Endodermal cell (in vitro differentiated cells): ENCODE measurements around the gene DOCK7. TPM values are rescaled to one million over a fixed set of nuclear protein-coding genes. Genes with fewer than 3 reads are reported as not detected.

ENCODE experiments used
- DNase-seq: peaks from one replicate; pipeline ENCODE4 v3.0.0-alpha.2; 2017
- H3K27ac ChIP-seq: 2 replicates; pipeline ENCODE4 v1.5.1; 2013; ENCODE audit warnings: mild to moderate bottlenecking, low read depth, low read length, moderate library complexity
- H3K27me3 ChIP-seq: 2 replicates; pipeline ENCODE4 v1.6.1; 2013; ENCODE audit warnings: mild to moderate bottlenecking, low read length, moderate library complexity; ENCODE audit not compliant: insufficient read depth, control insufficient read depth, poor library complexity, severe bottlenecking
- H3K36me3 ChIP-seq: 2 replicates; pipeline ENCODE4 v1.7.0; 2013; ENCODE audit warnings: mild to moderate bottlenecking, low read length, moderate library complexity; ENCODE audit not compliant: control insufficient read depth, insufficient read depth
- H3K4me1 ChIP-seq: one replicate; pipeline ENCODE4 v1.7.0; 2013; ENCODE audit warnings: low read length; ENCODE audit not compliant: control insufficient read depth, insufficient read depth
- H3K4me3 ChIP-seq: 2 replicates; pipeline ENCODE4 v1.5.1; 2013; ENCODE audit warnings: mild to moderate bottlenecking, low read length, moderate library complexity
- H3K9ac ChIP-seq: 2 replicates; pipeline ENCODE4 v1.6.1; 2013; ENCODE audit warnings: mild to moderate bottlenecking, low read length, moderate library complexity; ENCODE audit not compliant: poor library complexity, severe bottlenecking; ENCODE audit errors: extremely low read depth
- H3K9me3 ChIP-seq: 2 replicates; pipeline ENCODE4 v1.6.1; 2013; ENCODE audit warnings: mild to moderate bottlenecking, low read length, moderate library complexity; ENCODE audit not compliant: control insufficient read depth
- H3K27ac Mint-ChIP-seq: 2 replicates; pipeline ENCODE4 v1.8.0; 2020; ENCODE audit warnings: mixed read lengths
- H3K27me3 Mint-ChIP-seq: 2 replicates; pipeline ENCODE4 v1.8.0; 2021; ENCODE audit warnings: mild to moderate bottlenecking, mixed read lengths; ENCODE audit not compliant: insufficient read depth
- H3K36me3 Mint-ChIP-seq: 2 replicates; pipeline ENCODE4 v1.8.0; 2020; ENCODE audit warnings: low read depth, mixed read lengths
- H3K4me1 Mint-ChIP-seq: 2 replicates; pipeline ENCODE4 v1.8.0; 2020; ENCODE audit warnings: mixed read lengths
- H3K4me3 Mint-ChIP-seq: 2 replicates; pipeline ENCODE4 v1.8.0; 2020; ENCODE audit warnings: mild to moderate bottlenecking, moderate library complexity, mixed read lengths
- H3K9me3 Mint-ChIP-seq: 2 replicates; pipeline ENCODE4 v1.8.0; 2020; ENCODE audit warnings: mild to moderate bottlenecking, mixed read lengths
- whole genome bisulfite sequencing, 2 experiments: methylation state at CpG; one replicate each; pipeline versions ENCODE4 v1.1.5 to v1.1.7; 2013; ENCODE audit warnings: missing lambda C conversion rate in 2 of 2, mixed read lengths in 1 of 2; ENCODE audit not compliant: insufficient coverage in 1 of 2, insufficient read length in 1 of 2; 5-methylcytosine and 5-hydroxymethylcytosine counted together
- total RNA-seq, 2 donors: library from RNA; stranded (reverse); fragmentation: NEBNext Ultra II Directional in 1 of 2; extraction: Animal tissue kit (Norgen Biotek cat#: 25700) in 1 of 2; gene quantifications; 2 replicates in 1 of 2; 3 replicates in 1 of 2; pipeline ENCODE4 v1.2.1, GENCODE V29; 2021
- TF ChIP-seq, protein P1 (sequence below): fragments of 200-600 bp; sonication (generic); conservative IDR thresholded peaks from 2 replicates; pipeline ENCODE4 v1.5.0; 2021; ENCODE audit warnings: antibody characterized with exemption, mild to moderate bottlenecking

The DOCK7 gene
- total RNA-seq, 2 donors from 2014 or later = 66.8 to 72.8 TPM

DNA sequence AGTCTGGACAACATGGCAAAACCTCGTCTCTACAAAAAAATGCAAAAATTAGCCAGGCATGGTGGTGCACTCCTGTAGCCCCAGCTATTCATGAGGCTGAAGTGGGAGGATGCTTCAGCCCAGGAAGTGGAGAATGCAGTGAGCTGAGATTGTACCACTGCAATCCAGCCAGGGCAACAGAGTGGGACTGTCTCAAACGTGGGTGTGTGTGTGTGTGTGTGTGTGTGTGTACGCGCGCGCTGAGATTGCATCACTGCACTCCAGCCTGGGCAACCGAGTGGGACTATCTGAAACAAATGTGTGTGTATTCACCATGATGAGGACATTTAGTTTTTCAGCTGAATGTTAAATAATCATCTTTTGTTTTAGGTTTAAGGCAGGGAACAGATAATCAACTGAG, 230.2 kb downstream of the DOCK7 start:
- peaks cover 7% of the 10 kb centered on the region for H3K9me3 ChIP-seq
- Mint-ChIP-seq H3K27ac (no peak overlapping the region), H3K4me1 (no peaks in the 10 kb centered on the region), H3K36me3 (peaks cover 35% of the 10 kb centered on the region), H3K4me3 (no peak overlapping the region), H3K9me3 (no peaks in the 10 kb centered on the region), H3K27me3 (no peaks in the 10 kb centered on the region)
- no peak for DNase-seq
- H3K4me1 ChIP-seq = no peaks in the 10 kb centered on the region
- H3K36me3 ChIP-seq = peaks cover 56% of the 10 kb centered on the region
- H3K27me3 ChIP-seq = no peaks in the 10 kb centered on the region
- TF ChIP-seq, protein P1, sequence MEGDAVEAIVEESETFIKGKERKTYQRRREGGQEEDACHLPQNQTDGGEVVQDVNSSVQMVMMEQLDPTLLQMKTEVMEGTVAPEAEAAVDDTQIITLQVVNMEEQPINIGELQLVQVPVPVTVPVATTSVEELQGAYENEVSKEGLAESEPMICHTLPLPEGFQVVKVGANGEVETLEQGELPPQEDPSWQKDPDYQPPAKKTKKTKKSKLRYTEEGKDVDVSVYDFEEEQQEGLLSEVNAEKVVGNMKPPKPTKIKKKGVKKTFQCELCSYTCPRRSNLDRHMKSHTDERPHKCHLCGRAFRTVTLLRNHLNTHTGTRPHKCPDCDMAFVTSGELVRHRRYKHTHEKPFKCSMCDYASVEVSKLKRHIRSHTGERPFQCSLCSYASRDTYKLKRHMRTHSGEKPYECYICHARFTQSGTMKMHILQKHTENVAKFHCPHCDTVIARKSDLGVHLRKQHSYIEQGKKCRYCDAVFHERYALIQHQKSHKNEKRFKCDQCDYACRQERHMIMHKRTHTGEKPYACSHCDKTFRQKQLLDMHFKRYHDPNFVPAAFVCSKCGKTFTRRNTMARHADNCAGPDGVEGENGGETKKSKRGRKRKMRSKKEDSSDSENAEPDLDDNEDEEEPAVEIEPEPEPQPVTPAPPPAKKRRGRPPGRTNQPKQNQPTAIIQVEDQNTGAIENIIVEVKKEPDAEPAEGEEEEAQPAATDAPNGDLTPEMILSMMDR = no peak
- 82 to 95% methylated on average over 7 of the region's 7 CpGs for WGBS, 2 experiments
- no peak overlapping the region for H3K27ac ChIP-seq
- no peak overlapping the region for H3K9ac ChIP-seq
- no peak overlapping the region for H3K4me3 ChIP-seq

DNA sequence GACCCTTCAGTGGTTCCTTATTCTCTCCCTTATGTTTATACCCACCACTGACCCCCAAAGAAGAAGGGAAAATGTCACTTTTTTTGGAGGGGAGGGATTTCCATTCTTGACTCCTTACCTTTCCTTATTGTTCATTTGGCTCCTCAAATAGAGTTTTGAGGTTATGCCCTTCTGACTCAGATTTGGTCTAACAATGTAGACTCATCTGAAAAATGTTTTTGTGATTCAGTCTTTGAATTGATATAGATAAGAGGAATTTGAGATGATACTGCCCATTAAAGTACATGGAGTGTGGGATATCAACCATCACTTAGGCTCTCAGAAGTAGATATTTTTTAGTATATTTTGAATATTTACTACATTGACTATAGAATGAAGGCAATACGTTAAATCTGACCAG, 235.2 kb downstream of the DOCK7 start:
- Histone ChIP-seq H3K9ac (no peak overlapping the region), H3K27ac (no peak overlapping the region), H3K4me1 (no peaks in the 10 kb centered on the region), H3K4me3 (no peak overlapping the region), H3K27me3 (no peaks in the 10 kb centered on the region), H3K36me3 (peaks cover 91% of the 10 kb centered on the region), H3K9me3 (no peaks in the 10 kb centered on the region)
- WGBS, 2 experiments = 100% methylated on average over 1 of the region's 1 CpG; no CpG with 5 or more reads in 1 of the 2 experiments
- DNase-seq = no peak
- no peak overlapping the region for H3K4me3 Mint-ChIP-seq
- TF ChIP-seq, protein P1 = no peak
- no peak overlapping the region for H3K27ac Mint-ChIP-seq
- no peaks in the 10 kb centered on the region for H3K9me3 Mint-ChIP-seq
- peaks cover 64% of the 10 kb centered on the region for H3K36me3 Mint-ChIP-seq
- H3K4me1 Mint-ChIP-seq = no peaks in the 10 kb centered on the region
- no peaks in the 10 kb centered on the region for H3K27me3 Mint-ChIP-seq

GRCh38 chr1:62450301-62450700, 237.9 kb downstream of the DOCK7 start:
- Histone ChIP-seq H3K4me1 (no peaks in the 10 kb centered on the region), H3K36me3 (peaks cover 97% of the 10 kb centered on the region), H3K4me3 (no peak overlapping the region), H3K27me3 (no peaks in the 10 kb centered on the region), H3K27ac (no peak overlapping the region), H3K9ac (no peak overlapping the region), H3K9me3 (no peaks in the 10 kb centered on the region)
- H3K36me3 Mint-ChIP-seq = peaks cover 81% of the 10 kb centered on the region
- H3K4me1 Mint-ChIP-seq = no peaks in the 10 kb centered on the region
- H3K4me3 Mint-ChIP-seq = no peak overlapping the region
- H3K27ac Mint-ChIP-seq = no peak overlapping the region
- WGBS, 2 experiments = 91% methylated on average over 2 of the region's 2 CpGs; no CpG with 5 or more reads in 1 of the 2 experiments
- TF ChIP-seq, protein P1 = no peak
- H3K9me3 Mint-ChIP-seq = no peaks in the 10 kb centered on the region
- no peak for DNase-seq
- H3K27me3 Mint-ChIP-seq = no peaks in the 10 kb centered on the region
